Renal cortical epithelial cell (primary cell): ENCODE results near the gene RPTN. TPM values are rescaled to one million over a fixed set of nuclear protein-coding genes. Genes with fewer than 3 reads are reported as not detected.
A peak's percentile ranks its signal among the peaks of the same experiment; 100 is the strongest.

ENCODE experiments used
- DNase-seq: peaks from one replicate; pipeline ENCODE4 v3.0.0-alpha.2; 2011; ENCODE audit warnings: low read depth
- total RNA-seq: library from RNA; depleted of rRNA; stranded (reverse); fragments of >200 nt; gene quantifications from 2 replicates; pipeline ENCODE4 v1.2.3, GENCODE V29; 2014

The RPTN gene
- total RNA-seq, 1 donor from 2014 or later: 0.10 TPM

GRCh38 chr1:152111515-152111968, 47.5 kb downstream of the RPTN start:
- no peak for DNase-seq

- no peak for DNase-seq
Measured at GRCh38 chr1:152110860-152111514, 48.0 kb downstream of the RPTN start.

GRCh38 chr1:152110365-152110859, 48.6 kb downstream of the RPTN start:
- no peak for DNase-seq

GRCh38 chr1:152109998-152110294, 49.1 kb downstream of the RPTN start:
- no peak for DNase-seq

GRCh38 chr1:152109231-152109997, 49.6 kb downstream of the RPTN start:
- no peak for DNase-seq

GRCh38 chr1:152108882-152109222, 50.2 kb downstream of the RPTN start:
- no peak for DNase-seq

GRCh38 chr1:152107984-152108881, 50.8 kb downstream of the RPTN start:
- DNase-seq: no peak

- no peak for DNase-seq
Measured at GRCh38 chr1:152107031-152107983, 51.7 kb downstream of the RPTN start.

- DNase-seq: peak; percentile 40
Measured at GRCh38 chr1:152104854-152105253, 54.2 kb downstream of the RPTN start.

Other genes starting within 250 kb of the RPTN start
- gene THEM4, start 249.7 kb downstream of the RPTN start, total RNA-seq: 9.9 and 19.8 TPM in 2 replicates
- 221 and 239 TPM in 2 replicates for gene S100A10, start 165.4 kb downstream of the RPTN start, total RNA-seq
- gene S100A11, start 122.2 kb downstream of the RPTN start, total RNA-seq: 57.5 and 77.9 TPM in 2 replicates
- not detected in 2 replicates for gene TCHHL1, start 70.2 kb downstream of the RPTN start, total RNA-seq
- gene TCHH, start 43.8 kb downstream of the RPTN start, total RNA-seq: 0.10 TPM in 1 of 2 replicates, not detected in the other
- gene HRNR, start 65.0 kb upstream of the RPTN start, total RNA-seq: under 0.01 TPM in 2 replicates
- 1.7 and 10.9 TPM in 2 replicates for gene FLG, start 166.0 kb upstream of the RPTN start, total RNA-seq
- not detected in 2 replicates for gene FLG2, start 200.8 kb upstream of the RPTN start, total RNA-seq